Stromal cell of bone marrow (primary cell): ENCODE measurements around the gene COQ8B.
"Not testable (repeated sequence)": the region's sequence is repeated elsewhere in the genome, so short reads cannot be mapped to it uniquely, and the experiment has no call there.

Source experiments
- DNase-seq: peaks from one replicate; pipeline ENCODE4 v3.0.0-alpha.2; 2012; ENCODE audit warnings: low read depth

COQ8B gene

DNA sequence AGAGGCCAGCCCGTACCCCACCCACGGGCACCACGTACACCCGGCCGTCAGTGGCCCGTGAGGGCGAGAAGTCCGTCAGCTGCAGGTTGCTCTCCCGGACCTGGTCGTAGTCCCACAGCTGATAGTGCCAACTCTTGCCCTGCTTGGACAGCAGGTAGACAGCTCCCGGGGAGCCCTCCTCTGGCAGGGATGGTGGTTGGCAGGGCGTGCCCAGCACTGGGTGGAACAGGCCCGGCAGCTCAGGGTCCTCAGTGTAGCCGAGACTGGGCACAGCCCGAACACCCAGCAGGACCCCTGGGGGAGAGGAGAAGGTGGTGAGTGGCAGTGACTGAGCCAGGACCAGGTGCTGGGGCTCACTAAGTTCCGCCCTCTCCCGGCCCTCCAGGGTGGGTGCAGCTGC, 25.8 kb upstream of the COQ8B start:
- no peak for DNase-seq

DNA sequence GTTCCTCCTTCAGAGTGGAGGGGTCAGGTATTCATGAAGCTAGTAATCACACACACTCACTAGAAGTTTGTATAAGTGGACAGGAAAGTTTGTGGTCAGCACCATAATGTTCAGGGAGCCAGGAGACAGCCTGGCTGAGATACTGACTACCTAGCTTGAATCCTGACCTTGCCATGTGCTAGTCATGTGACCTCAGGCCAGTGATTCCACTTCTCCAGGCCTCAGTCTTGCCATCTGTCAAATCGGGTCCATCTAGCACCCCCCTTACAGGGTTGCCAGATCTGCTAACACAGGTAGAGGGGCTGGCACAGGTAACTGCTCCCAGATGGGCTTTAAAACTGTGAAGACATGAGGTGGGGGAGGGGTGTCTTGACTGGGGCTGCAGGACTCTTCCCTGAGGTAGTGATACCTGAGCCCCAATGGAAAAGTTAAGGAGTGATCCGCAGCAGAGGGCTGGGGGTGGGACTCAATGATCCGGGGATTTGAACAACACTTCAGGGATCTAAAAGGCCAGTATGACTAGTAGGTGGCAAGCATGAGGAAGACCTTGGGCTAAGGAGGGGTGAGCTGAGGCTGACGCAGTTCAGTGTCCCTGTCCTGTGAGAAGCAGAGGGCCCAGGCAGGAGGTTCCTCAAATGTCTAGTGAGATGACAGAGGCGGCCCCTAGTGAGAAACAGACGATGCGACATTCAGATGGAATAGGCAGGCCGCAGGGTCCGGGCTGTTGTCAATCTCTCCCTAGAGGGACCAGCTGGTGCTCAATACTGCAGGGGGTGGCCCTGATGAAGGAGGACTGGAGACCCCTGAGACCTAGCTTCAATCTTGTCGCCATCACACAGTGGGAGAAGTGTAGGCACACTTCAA, 25.1 kb upstream of the COQ8B start:
- no peak for DNase-seq

DNA sequence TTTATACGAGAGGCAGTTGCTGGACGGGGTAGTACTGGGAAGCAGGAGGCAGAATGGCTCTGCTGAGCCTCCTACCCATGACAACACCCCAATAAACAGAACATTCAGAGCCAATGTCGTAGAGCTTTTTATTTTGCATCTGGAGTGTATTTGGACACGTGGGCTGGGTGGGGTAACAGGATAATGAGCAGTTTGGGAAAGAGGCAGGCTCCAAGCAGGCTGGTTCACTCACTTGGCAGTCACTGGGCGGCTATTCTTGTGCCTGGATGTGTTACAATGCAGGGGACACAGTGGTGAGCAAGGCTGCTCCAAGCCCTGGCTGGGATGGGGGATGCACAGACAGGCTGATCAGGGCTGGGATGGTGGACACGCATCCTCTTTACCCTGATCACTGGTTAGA, 24.1 kb upstream of the COQ8B start:
- peak; percentile 83 for DNase-seq

DNA sequence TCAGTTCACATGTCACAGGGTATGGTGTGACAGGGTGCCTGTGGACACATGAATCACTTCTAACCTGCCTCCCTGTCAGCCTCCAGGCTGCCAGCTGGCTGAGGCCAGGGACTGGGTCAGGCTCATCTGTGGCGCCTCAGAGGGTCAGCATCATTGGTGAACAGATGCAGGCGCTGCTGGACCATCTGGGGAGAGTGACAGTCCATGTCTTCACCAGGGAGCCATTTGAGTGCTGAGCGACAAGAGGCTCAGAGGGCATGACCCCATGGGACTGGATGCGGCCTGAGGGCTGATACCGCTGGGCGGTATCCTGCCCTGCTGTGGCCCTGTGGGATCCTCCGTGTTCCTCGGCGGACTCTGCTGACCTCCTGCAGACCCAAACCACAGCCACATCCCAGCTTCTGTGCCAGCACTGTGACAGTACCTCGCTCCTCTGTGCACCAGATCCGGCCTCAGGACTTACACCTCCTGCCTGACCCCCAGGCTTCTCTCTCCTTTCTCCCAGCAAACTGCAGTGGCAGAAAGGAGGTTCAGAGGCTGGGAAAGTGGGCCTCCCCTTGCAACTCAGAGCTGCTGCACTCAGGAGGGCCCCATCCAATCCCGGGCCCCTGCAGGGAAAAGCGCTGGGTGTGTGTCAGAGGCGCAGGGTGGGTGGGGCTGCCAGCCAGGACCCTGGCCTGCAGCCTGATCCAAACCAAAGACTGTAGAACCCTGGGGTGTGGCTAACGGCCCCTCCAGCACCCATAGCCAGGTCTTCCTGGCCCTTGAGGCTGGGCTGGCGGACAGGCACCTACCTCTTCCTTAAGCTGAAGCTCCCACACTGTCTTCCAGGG, 23.4 kb upstream of the COQ8B start:
- DNase-seq = no peak

DNA sequence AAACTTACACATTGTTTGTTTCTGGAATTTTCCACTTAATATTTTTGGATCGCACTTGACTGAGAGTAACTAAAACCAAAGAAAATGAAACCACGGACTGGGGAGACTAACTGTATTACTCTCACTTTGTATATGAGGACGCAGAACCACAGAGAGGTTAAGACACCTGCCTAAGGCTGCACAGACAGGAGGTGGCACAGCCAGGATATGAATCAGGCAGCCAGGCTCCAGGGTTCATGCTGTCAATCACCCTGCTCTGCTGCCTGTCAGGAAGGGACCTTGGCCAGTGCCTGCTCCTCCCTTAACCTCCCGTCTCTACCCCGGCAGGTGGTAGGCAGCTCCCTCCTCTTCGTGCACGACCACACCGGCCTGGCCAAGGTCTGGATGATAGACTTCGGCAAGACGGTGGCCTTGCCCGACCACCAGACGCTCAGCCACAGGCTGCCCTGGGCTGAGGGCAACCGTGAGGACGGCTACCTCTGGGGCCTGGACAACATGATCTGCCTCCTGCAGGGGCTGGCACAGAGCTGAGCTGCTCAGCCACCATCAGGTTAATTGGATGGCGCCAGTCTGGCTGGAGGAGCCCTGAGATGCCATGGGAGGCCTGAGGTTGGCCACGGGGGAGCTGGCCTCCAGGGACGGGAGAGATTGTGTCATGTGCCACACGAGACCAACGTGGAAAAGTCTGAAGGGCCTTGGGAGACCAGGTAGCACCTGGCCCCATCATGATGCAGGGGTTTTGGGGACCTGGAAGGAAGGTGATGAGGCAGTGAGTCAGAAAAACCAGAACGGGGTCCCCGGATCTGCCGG, 22.5 kb upstream of the COQ8B start:
- DNase-seq = no peak

DNA sequence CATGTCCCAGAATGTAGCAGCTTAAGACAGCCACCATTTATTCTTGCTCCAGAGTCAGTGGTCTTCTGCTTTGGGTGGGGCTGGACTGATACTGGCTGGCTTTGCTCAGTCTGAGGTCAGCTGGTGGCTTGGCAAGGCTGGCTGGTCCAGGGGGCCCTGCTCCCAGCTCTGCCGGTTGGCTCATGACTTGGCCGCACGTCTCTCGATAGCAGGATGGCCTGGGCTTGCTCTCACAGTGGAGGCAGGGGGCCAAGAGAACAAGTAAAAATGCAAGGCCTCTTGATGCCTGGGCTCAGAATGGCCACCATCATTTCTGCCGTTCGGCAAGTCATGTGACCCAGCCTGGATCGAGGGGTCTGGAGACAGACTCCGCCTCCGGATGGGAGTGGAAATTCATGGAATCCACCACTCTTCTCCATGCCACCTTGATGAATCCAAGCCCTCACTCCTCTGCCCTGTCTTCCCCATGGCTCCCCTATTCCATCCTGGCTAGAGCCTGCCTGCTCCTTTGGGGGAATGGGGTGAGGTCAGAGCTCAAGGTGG, 20.5 kb upstream of the COQ8B start:
- DNase-seq = no peak

DNA sequence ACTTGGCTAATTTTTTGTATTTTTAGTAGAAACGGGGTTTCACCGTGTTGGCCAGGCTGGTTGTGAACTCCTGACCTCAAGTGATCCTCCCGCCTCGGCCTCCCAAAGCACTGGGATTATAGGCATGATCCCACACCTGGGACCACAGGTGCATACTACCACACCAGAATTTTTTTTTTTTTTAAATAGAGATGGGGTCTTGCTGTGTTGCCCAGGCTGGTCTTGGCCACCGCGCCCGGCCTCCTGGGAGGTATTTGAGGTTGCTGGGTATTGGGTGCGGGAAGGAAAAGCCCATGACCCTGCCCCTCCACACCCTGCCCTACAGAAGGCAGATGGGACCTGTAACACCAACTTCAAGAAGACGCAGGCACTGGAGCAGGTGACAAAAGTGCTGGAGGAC, 20.0 kb upstream of the COQ8B start:
- no peak for DNase-seq

DNA sequence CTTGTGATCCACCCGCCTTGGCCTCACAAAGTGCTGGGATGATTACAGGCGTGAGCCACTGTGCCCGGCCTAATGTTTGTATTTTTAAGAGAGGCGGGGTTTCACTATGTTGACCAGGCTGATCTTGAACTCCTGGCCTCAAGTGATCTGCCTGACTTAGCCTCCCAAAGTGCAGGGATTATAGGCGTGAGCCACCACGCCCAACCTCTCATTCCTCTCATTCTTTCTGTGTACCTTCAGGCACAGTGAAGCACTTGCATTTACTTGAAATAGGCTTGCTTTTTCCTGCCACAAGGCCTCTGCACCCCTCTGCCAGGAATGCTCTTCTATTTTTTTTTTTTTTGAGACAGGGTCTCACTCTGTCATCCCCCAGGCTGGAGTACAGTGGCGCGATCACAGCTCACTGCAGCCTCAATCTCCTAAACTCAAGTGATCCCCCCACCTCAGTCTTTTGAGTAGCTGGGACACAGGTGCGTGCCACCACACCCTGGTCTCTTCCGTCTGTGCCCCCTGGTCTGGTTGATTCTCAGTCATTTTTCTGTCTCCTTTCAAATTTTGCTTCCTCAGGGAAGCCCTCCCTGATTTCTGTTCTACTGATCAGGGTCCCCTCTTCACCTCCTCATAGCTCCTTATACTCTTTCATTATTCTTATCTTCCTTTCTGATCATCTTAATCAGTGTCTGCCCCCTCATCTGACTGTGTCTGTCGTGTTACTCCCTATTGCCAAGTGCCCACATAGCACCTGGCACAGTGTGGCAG, 18.5 kb upstream of the COQ8B start:
- DNase-seq = no peak

DNA sequence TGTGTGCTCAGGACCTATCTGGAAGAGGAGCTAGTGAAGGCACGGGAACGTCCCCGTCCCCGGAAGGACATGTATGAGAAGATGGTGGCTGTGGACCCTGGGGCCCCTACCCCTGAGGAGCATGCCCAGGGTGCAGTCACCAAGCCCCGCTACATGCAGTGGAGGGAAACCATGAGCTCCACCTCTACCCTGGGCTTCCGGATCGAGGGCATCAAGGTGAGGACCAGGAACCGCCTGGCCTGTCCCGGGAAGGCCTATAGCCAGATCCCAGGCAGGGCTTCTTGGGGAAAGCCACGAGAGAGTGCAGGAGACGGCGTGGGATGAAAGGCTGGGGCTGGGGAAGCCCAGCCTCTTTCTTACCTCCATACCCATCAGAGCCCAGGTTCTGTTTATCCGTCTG, 16.5 kb upstream of the COQ8B start:
- DNase-seq = no peak

DNA sequence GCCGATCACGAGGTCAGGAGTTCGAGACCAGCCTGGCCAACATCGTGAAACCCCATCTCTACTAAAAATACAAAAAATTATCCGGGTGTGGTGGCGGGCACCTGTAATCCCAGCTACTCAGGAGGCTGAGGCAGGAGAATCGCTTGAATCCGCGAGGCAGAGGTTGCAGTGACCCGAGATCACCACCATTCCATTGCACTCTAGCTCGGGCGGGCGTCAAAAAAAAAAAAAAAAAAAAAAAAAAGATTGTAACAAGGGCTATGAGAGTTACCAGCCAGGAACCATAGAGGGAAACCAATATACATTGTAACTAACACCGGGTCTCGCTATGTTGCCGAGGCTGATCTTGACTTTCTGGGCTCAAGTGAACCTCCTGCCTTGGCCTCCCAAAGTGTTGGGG, 15.6 kb upstream of the COQ8B start:
- not testable (repeated sequence) for DNase-seq

DNA sequence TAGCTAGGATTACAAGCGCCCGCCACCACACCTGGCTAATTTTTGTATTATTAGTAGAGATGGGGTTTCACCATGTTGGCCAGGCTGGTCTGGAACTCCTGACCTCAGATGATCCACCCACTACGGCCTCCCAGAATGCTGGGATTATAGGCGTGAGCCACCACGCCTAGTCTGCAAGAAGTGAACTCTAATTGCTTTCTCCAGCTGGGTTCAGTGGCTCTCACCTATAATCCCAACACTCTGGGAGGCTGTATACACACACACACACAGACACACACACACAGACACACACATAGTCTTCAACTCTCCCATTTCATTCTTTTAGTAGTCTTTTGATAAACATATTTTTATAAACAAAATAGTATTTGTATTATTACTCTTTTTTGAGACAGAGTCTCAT, 13.4 kb upstream of the COQ8B start:
- not testable (repeated sequence) for DNase-seq

DNA sequence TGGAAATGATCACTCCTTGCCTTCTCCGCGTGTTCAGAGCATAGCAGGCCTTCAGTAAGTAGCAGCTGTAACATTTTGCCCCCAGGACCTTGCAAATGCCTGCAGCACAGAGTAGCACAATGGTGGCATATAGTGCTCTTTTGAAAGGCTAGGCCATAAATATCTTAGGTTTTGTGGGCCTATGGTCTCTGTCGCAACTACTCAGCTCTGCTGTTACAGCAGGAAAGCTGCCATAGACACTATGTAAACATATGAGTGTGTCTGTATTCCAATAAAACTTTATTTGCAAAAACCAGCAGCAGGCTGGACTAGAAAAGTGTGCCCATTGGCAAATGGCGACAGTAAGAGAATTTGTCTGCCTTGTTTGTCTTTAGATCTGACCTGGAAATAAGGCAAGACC, 9.6 kb upstream of the COQ8B start:
- DNase-seq = no peak

DNA sequence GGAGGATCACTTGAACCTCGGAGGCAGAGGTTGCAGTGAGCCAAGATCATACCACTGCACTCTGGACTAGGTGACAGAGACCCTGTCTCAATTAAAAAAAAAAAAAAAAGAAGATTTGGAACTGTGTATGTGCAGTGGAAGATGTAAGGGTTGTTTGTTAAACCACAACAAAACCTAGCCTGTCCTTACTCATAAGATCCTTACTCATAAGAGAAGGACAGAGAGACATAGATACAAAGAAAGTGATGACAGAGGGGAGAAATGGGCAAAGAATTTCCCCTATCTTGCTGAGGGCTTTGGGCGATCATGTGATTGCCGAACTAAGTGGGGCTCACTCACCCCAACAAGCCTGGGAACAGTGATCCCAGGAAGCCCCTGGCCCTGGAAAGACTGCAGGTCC, 8.2 kb upstream of the COQ8B start:
- no peak for DNase-seq

DNA sequence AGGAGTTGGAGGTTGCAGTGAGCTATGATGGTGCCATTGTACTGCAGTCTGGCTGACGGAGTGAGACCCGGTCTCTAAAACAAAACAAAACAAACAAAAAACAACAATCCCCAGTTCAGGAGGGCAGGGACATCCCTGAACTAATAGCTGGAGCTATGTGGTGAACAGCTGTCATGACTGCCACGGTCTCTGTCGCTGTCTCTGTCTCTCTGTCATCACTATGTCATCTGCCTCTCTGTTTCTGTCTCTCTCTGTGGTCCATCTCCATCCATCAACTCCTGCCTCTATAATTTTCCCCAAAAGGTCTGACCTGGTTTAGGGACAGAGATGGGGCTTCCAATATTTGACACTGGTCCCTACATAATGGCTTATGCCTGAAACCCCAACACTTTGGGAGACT, 7.6 kb upstream of the COQ8B start:
- DNase-seq = no peak

DNA sequence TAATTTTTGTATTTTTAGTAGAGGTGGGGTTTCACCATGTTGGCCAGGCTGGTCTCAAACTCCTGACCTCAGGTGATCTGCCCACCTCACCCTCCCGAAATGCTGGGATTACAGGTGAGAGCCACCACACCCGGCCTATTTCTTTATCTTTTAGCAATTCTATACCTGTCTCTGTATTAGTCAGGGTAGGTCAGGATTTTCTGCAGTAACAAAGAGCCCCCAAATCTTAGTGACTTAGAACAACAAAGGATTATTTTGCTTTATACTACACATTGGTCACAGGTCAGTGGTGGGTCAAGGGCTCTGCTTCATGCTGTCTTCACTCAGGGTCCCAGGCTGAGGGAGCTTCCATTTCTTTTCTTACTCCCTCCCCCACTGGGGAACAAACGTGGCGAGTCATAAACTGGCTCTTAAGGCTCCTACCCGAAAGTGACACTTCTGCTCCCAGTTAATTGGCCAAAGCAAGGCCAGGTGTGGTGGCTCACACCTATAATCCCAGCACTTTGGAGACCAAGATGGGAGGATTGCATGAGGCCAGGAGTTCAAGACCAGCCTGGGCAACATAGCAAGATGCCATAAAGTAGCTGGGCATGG, 7.1 kb upstream of the COQ8B start:
- no peak for DNase-seq

DNA sequence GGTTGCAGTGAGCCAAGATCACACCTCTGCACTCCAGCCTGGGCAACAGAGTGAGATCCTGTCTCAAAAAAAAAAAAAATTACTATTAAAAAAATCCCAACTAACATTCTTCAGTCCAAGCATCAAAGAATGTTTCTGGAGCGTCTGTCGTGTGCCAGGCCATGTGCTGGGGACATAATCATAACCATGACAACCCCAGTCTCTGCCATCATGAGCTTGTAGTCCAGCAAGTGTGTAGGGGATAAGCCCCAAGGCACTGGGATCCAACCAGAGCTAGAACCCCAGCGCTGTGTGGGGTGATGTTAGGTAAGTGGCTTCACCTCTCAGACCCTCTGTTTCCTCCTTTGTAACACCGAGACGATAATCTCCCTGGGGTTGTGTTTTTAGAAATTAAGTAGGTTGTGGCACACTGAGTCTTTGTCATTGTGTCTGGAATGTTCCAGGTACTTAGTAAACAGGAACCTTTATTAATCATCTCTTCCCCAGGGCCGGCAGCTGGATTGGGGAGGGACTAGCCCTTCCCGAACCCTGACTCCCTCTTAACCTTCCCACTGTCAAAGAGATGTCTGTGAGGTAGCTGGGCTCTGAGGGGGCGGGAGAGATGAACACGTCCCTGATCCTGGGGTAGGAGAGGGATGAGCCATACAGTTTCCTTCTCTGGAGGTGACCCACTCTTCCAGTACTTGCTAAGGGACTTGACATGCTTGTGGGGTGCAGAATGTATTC, 5.4 kb upstream of the COQ8B start:
- DNase-seq = no peak

DNA sequence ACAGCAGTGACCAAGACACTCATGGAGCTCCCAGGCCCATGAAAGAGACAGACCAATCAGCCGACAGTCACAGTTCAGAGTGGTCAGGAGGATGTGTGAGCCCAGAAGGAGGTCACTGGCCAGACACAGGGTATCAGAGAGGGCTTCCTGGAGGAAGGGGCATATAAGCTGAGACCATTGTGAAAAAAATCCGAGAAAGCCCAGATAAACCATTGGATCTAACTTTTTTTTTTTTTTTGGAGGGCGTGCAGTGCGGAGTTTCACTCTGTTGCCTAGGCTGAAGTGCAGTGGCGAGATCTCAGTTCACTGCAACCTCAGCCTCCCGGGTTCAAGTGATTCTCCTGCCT, 4.4 kb upstream of the COQ8B start:
- no peak for DNase-seq

DNA sequence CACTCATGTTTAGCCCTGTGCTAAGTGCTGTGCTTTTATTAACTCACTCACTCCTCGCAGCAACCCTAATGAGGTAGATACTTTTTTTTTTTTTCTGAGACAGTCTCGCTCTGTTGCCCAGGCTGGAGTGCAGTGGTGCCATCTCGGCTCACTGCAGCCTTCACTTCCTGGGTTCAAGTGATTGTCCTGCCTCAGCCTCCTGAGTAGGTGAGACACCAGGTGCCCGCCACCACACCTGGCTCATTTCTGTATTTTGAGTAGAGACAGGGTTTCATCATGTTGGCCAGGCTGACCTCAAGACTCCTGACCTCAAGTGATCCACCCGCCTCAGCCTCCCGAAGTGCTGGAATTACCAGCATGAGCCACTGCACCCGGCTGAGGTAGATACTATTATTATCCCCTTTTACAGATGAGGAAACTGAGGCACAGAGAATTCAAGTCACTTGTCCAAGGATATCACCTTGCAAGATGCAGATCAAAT, 2.8 kb upstream of the COQ8B start:
- DNase-seq = no peak

DNA sequence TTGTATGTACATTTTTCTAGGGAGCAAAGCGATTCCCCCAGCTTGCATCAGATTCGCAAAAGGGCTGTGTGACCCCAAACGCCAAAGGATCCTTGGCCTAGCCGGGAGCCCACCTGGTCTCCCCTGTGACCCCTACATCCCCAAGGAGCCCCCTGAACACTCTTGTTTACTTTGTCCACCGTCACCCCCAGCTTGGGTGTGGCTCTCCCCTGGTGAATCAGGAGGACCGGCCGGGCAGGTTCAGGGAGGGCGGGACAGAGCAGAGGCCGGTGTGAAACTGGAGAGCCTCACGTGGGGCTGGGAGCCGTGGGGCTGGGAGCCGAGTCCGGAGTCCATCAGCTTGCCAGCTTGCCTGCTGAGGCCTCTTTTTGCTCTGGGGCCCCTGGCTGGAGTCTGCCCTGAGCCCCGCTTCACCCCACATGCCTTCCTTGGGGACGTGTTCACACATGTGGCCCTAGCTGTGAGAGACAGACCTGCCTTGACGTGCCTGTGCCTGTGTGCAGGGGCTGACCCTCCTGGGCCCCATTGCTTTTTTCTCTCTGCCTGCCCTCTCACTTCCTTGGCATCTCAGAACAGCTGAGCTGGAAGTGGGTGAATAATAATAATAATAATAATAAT, 2.2 kb upstream of the COQ8B start:
- no peak for DNase-seq
